ENCODE data around the gene NUP54.

- TF ChIP-seq POLR2A (IDR thresholded peaks at IDR 0.05) (no peak), CTCF (IDR thresholded peaks at IDR 0.05) (peak; percentile 64 to 83 (median 72)), POLR2AphosphoS5 (IDR thresholded peaks at IDR 0.05) (no peak)
Observed at GRCh38 chr4:76067652-76068286, 80.4 kb downstream of the NUP54 start.

Measured in gastroesophageal sphincter (tissue), 3 donors.